HCT116 (cell line): ENCODE data around the gene NAA16.

ENCODE experiments used
- CTCF ChIP-seq, 3 experiments: fragments of 200-600 bp in 1 of 3; sonication (generic) in 1 of 3; IDR thresholded peaks in 2 of 3; conservative IDR thresholded peaks in 1 of 3; 2 replicates each; pipeline ENCODE4 v1.5.1; 2012 to 2017; ENCODE audit warnings: low read depth in 2 of 3, low read length in 2 of 3, antibody characterized with exemption in 1 of 3, borderline replicate concordance in 1 of 3, control low read depth in 1 of 3, mild to moderate bottlenecking in 1 of 3, mixed read lengths in 1 of 3, mixed run types in 1 of 3, moderate library complexity in 1 of 3; ENCODE audit not compliant: insufficient read depth in 1 of 3
- EGR1 ChIP-seq: IDR thresholded peaks from 2 replicates; pipeline ENCODE4 v1.6.1; 2012; ENCODE audit warnings: low read depth
- EZH2 ChIP-seq: fragments of 200-600 bp; sonication (generic); IDR thresholded peaks from 2 replicates; pipeline ENCODE4 v1.6.1; 2017; ENCODE audit warnings: antibody characterized with exemption, mixed run types
- MAX ChIP-seq: IDR thresholded peaks from 2 replicates; pipeline ENCODE4 v1.6.1; 2012
- POLR2A ChIP-seq: IDR thresholded peaks from 2 replicates; pipeline ENCODE4 v1.7.0; 2011; ENCODE audit warnings: borderline replicate concordance; ENCODE audit not compliant: insufficient read depth, insufficient read length; ENCODE audit errors: extremely low read depth

- TF ChIP-seq CTCF (IDR thresholded peaks at IDR 0.05 in 2 of 3, conservative IDR thresholded peaks at IDR 0.05 in 1 of 3; ENCODE audit: borderline replicate concordance in 1 of 3, insufficient read depth in 1 of 3, low read depth in 2 of 3, low read length in 2 of 3) (no peak), POLR2A (no peak), EZH2 (no peak), MAX (no peak), EGR1 (no peak)
Measured at GRCh38 chr13:41356786-41357185, 45.7 kb downstream of the NAA16 start.
